CD4-positive, alpha-beta memory T cell (primary cell): Measurements from ENCODE around the gene ART3. TPM values are rescaled to one million over a fixed set of nuclear protein-coding genes. Genes with fewer than 3 reads are reported as not detected.

ENCODE experiments used
- CTCF ChIA-PET: fragments of 350-600 bp; sonication (Branson Sonifier 250); formaldehyde crosslinking; loops from one replicate; lab custom pipeline; 2021; ENCODE audit warnings: inconsistent platforms; ENCODE audit not compliant: partially characterized antibody; lab: Charles Lee
- POLR2A ChIA-PET: fragments of 350-600 bp; sonication (Branson Sonifier 250); formaldehyde crosslinking; loops from one replicate; lab custom pipeline; 2021; ENCODE audit not compliant: partially characterized antibody; lab: Charles Lee
- DNase-seq, 5 donors: peaks; one replicate each; pipeline versions ENCODE4 v3.0.0 to v3.0.0-alpha.2; 2020 to 2022; ENCODE audit warnings: mixed read lengths in 1 of 5
- H3K27ac ChIP-seq: one replicate; pipeline ENCODE4 v1.7.0; 2013; ENCODE audit warnings: low read depth, low read length
- H3K27me3 ChIP-seq: 2 replicates; pipeline ENCODE4 v1.7.0; 2013; ENCODE audit warnings: mild to moderate bottlenecking, low read length, moderate library complexity; ENCODE audit not compliant: insufficient read depth
- H3K36me3 ChIP-seq: 2 replicates; pipeline ENCODE4 v1.7.0; 2013; ENCODE audit warnings: mild to moderate bottlenecking, low read length, moderate library complexity; ENCODE audit not compliant: insufficient read depth
- H3K4me1 ChIP-seq: 2 replicates; pipeline ENCODE4 v1.7.0; 2013; ENCODE audit warnings: mild to moderate bottlenecking, low read length, moderate library complexity; ENCODE audit not compliant: insufficient read depth
- H3K4me3 ChIP-seq, 2 donors: one replicate each; pipeline ENCODE4 v1.7.0; 2013; ENCODE audit warnings: low read length in 2 of 2, mild to moderate bottlenecking in 1 of 2
- H3K9me3 ChIP-seq, 2 donors: one replicate each; pipeline ENCODE4 v1.7.0; 2013; ENCODE audit warnings: low read length in 2 of 2, control low read depth in 1 of 2; ENCODE audit not compliant: control insufficient read depth in 1 of 2
- H3K27ac Mint-ChIP-seq, 7 donors: one replicate each; pipeline ENCODE4 v1.8.0; 2020 to 2021; ENCODE audit warnings: mixed read lengths in 7 of 7, mild to moderate bottlenecking in 6 of 7, inconsistent platforms in 3 of 7, moderate library complexity in 3 of 7
- H3K27me3 Mint-ChIP-seq, 2 donors: one replicate each; pipeline ENCODE4 v1.8.0; 2020 to 2021; ENCODE audit warnings: mixed read lengths in 2 of 2
- H3K36me3 Mint-ChIP-seq, 2 donors: one replicate each; pipeline ENCODE4 v1.8.0; 2020 to 2021; ENCODE audit warnings: mixed read lengths in 2 of 2, inconsistent platforms in 1 of 2, mild to moderate bottlenecking in 1 of 2
- H3K4me1 Mint-ChIP-seq, 4 donors: one replicate each; pipeline ENCODE4 v1.8.0; 2020 to 2021; ENCODE audit warnings: mixed read lengths in 4 of 4, mild to moderate bottlenecking in 1 of 4
- H3K4me3 Mint-ChIP-seq, 8 donors: one replicate each; pipeline ENCODE4 v1.8.0; 2020 to 2021; ENCODE audit warnings: mixed read lengths in 8 of 8, mild to moderate bottlenecking in 7 of 8, moderate library complexity in 6 of 8, inconsistent platforms in 3 of 8
- H3K9me3 Mint-ChIP-seq, 8 donors: one replicate each; pipeline ENCODE4 v1.8.0; 2020 to 2021; ENCODE audit warnings: mixed read lengths in 8 of 8, mild to moderate bottlenecking in 5 of 8, inconsistent platforms in 3 of 8, moderate library complexity in 1 of 8
- intact Hi-C: fragments of 100-400 bp; cut with micrococcal nuclease; formaldehyde crosslinking; loops from one replicate; pipeline ENCODE4 v1.15.1; 2023
- polyA plus RNA-seq, 2 donors: library from polyadenylated mRNA; unstranded; fragments of 300-500 nt; fragmentation: Illumina TruSeq; gene quantifications; one replicate each; pipeline ENCODE4 v1.2.3, GENCODE V29; 2021
- total RNA-seq, 2 experiments: library from RNA; stranded (reverse); gene quantifications; one replicate each; pipeline ENCODE4 v1.2.3, GENCODE V29; 2021

ART3 gene
- total and polyA plus RNA-seq, 4 experiments from 2014 or later: not detected

DNA sequence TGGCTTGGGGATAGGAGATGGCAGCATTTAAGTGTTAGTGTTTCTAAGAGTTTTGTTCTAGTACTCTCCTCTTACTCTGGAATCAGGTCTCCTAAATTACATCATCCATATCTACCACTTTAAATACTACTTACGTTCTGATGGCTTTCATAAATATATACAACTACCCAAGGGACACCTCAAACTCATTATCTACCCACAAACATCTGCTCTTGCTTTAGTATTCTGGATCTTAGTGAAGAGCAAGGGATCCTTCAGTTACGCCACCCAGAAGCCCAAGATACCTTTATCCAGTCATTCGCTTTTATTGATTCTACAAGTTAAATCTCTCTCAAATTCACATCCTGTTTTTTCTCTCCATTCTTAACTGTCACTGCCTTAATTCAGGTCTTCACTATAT is 66.7 kb downstream of the ART3 start:
- ChIA-PET CTCF (no interaction called here), POLR2A (no interaction called here)
- peaks cover 25 to 48% (median 30%) of the 10 kb centered on the region in 4 donors for H3K4me1 Mint-ChIP-seq
- Histone ChIP-seq H3K27ac (no peak overlapping the region), H3K9me3 (no peaks in the 10 kb centered on the region), H3K4me3 (no peak overlapping the region), H3K36me3 (peaks cover 26% of the 10 kb centered on the region), H3K4me1 (peaks cover 11% of the 10 kb centered on the region), H3K27me3 (no peaks in the 10 kb centered on the region)
- H3K27me3 Mint-ChIP-seq: no peaks in the 10 kb centered on the region
- intact Hi-C loops: no loop called here
- no peak for DNase-seq
- no peak overlapping the region for H3K4me3 Mint-ChIP-seq
- no peaks in the 10 kb centered on the region for H3K9me3 Mint-ChIP-seq
- no peak overlapping the region for H3K27ac Mint-ChIP-seq
- peaks cover 46 to 59% of the 10 kb centered on the region in 2 donors for H3K36me3 Mint-ChIP-seq

DNA sequence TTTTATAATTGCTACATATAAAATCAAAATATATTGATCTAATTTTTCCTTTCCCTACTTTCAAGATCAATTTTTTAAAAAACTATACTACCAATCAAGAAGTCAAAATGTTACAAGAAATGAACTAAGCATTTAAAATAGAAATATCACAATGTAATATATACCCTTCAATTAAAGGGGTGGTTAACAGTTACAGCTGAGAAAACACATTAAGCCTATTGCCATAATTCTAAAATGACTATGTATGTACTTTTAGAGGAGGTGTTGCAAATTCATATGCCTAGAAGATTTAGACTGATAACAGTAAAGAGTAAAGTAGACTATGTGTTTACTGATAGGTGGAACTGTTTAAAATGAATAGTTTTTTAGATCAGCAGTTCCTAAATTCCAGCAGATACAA is 70.0 kb downstream of the ART3 start:
- H3K9me3 ChIP-seq: no peaks in the 10 kb centered on the region
- peak overlapping the region in 3 of 8 donors; percentile 7 to 54 (median 10) for H3K4me3 Mint-ChIP-seq
- H3K4me3 ChIP-seq: no peak overlapping the region
- H3K4me1 Mint-ChIP-seq: peaks cover 30 to 55% (median 43%) of the 10 kb centered on the region in 4 donors
- CTCF ChIA-PET: no interaction called here
- peaks cover 29 to 54% of the 10 kb centered on the region in 2 donors for H3K36me3 Mint-ChIP-seq
- H3K9me3 Mint-ChIP-seq: no peaks in the 10 kb centered on the region
- H3K4me1 ChIP-seq: peaks cover 33% of the 10 kb centered on the region
- no peak overlapping the region for H3K27ac ChIP-seq
- intact Hi-C loops: no loop called here
- H3K27ac Mint-ChIP-seq: peak overlapping the region in 1 of 7 donors; percentile 30
- H3K27me3 Mint-ChIP-seq: no peaks in the 10 kb centered on the region
- H3K36me3 ChIP-seq: peaks cover 9% of the 10 kb centered on the region
- POLR2A ChIA-PET: no interaction called here
- DNase-seq: no peak
- no peaks in the 10 kb centered on the region for H3K27me3 ChIP-seq

DNA sequence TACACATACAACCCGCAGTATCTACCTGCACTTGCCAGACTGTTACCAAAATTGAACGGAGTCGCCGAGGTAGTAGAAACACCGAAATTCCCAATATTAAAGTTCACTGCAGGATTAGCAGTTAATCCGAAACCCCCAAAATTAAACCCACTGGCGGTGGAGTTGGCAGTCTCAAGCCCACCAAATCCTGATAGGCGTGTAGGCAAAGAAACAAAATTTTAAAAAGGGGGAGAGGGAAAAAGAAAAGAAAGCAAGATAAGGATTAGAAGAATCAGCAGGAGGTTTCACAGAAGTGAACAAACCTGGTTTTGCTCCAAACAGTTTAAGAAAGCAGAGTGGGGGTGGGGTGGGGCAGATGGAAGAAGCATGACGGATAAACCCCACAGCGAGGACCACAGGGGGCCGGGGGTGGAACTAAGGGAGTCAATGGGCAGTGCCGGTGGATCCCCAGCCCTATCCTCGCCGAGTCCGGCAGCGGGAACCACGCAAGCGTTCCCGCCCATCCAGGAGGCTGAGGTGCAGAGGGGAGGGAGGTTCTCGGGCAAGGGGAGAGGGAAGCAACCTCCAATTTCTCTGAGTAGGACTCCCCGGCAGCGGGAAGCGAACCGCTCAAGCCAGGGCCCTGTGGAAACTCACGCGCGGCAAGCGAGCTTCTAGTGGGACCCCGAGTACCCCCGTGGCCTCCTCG is 73.1 kb downstream of the ART3 start:
- no peaks in the 10 kb centered on the region for H3K27me3 Mint-ChIP-seq
- H3K4me3 Mint-ChIP-seq: peak overlapping the region; percentile 92 to 100 (median 98)
- peak overlapping the region; percentile 84 to 100 (median 98) for H3K27ac Mint-ChIP-seq
- peak in 1 of 5 donors; percentile 64 for DNase-seq
- Histone ChIP-seq H3K4me1 (peaks cover 34% of the 10 kb centered on the region), H3K9me3 (no peaks in the 10 kb centered on the region), H3K4me3 (peak overlapping the region; percentile 54 to 88), H3K36me3 (no peaks in the 10 kb centered on the region), H3K27ac (peak overlapping the region; percentile 88), H3K27me3 (no peaks in the 10 kb centered on the region)
- CTCF ChIA-PET: interaction anchor here (2.6 to 2.8 kb wide), 2 partner anchors 32 to 156 kb away, joined by 11 to 15 read pairs; partner anchors contain the start of gene SDAD1
- intact Hi-C loops: loop anchor here (1.0 to 5.0 kb wide), 8 partner anchors 33 to 1715 kb away; partner anchors contain the start of genes MRPL1, RCHY1, SDAD1 and THAP6
- H3K4me1 Mint-ChIP-seq: peaks cover 22 to 49% (median 34%) of the 10 kb centered on the region in 4 donors
- peaks cover 11 to 27% of the 10 kb centered on the region in 2 donors for H3K36me3 Mint-ChIP-seq
- H3K9me3 Mint-ChIP-seq: no peaks in the 10 kb centered on the region
- POLR2A ChIA-PET: interaction anchor here (1.3 to 2.4 kb wide), 5 partner anchors 32 to 1715 kb away, joined by 3 to 13 read pairs (median 7); partner anchors contain the start of genes MRPL1, NAAA, RCHY1 and SDAD1

DNA sequence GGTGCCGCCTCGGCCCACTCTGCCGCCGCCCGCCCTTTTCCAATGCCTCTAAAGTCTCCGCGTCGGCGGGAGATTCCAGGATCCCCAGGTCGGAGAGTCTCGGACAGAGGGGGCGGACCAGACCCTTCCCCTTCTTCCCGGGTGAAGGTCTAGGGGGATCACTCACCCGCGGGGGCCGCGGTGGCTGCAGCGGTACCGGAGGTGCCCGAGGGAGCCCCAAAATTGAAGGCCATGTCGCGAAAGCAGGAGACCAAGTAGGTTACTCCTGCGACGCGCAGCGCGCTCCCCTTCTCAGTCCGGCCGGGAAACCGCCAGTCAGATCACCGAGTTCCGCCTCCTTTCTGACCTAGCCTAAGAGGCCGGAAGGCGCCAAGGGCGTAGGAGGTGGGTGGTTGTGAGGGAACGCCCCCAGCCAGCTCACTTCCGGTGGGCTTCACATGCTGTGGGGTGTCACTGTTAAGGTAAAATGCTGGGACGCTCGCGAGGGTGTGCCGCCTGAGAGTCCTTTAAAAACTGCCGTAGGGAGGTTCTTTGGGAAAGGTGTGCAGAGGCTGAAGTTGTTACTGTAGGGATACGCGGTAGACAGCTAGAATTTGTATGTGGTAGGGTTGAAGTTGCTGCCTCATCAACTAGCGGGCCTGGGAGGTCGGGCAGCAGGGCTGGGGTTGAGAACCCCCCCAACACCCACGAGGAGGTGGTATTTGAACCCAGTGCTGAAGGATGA is 73.8 kb downstream of the ART3 start, which contains the start of gene NUP54:
Gene NUP54, minus strand, starts transcription at position 256 of the 724 bp plus-strand sequence. Its CDS starts 23 bp downstream, at position 233.
- Mint-ChIP-seq H3K27me3 (no peaks in the 10 kb centered on the region), H3K27ac (peak within 1 kb of the TSS; percentile 84 to 100 (median 98)), H3K9me3 (peaks cover 0 to 2% (median 0%) of the 10 kb centered on the region in 8 donors), H3K4me1 (peaks cover 21 to 46% (median 34%) of the 10 kb centered on the region in 4 donors), H3K36me3 (peaks cover 6 to 21% of the 10 kb centered on the region in 2 donors), H3K4me3 (peak within 1 kb of the TSS; percentile 92 to 100 (median 98))
- Histone ChIP-seq H3K36me3 (no peaks in the 10 kb centered on the region), H3K27ac (peak within 1 kb of the TSS; percentile 88), H3K9me3 (no peaks in the 10 kb centered on the region), H3K4me3 (peak within 1 kb of the TSS; percentile 54 to 88), H3K4me1 (peaks cover 34% of the 10 kb centered on the region), H3K27me3 (no peaks in the 10 kb centered on the region)
- peak; percentile 92 to 94 (median 93) for DNase-seq
- intact Hi-C loops: loop anchor here (1.0 to 5.0 kb wide), 8 partner anchors 32 to 1714 kb away; partner anchors contain the start of genes MRPL1, RCHY1, SDAD1 and THAP6
- POLR2A ChIA-PET: interaction anchor here (0.6 to 2.4 kb wide), 11 partner anchors 31 to 1714 kb away, joined by 3 to 13 read pairs (median 4); partner anchors contain the start of genes MRPL1, NAAA, RCHY1 and SCARB2
- CTCF ChIA-PET: interaction anchor here (0.6 to 2.8 kb wide), 3 partner anchors 25 to 157 kb away, joined by 3 to 15 read pairs (median 11); partner anchors contain the start of gene SDAD1

DNA sequence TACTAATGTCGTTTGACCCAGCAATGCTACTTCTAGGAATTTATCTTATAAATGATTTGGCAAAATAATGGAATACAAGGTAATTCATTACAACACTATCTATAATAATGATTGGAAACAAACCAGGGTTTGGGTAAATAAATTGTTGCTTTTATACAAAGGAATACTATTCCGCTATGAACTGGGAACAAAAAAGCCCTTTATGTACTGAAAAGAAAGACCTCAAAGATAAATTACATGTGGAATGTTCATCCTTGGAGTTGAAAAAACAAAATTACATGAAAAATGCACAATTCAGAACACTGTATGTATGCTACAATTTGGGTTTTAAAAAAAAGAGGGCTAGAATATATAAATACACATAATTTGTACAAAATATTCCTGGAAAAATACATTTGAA is 78.8 kb downstream of the ART3 start:
- Histone ChIP-seq H3K27ac (no peak overlapping the region), H3K27me3 (no peaks in the 10 kb centered on the region), H3K9me3 (no peaks in the 10 kb centered on the region), H3K36me3 (no peaks in the 10 kb centered on the region), H3K4me1 (peaks cover 10% of the 10 kb centered on the region), H3K4me3 (no peak overlapping the region)
- intact Hi-C loops: no loop called here
- Mint-ChIP-seq H3K36me3 (peaks cover 3 to 4% of the 10 kb centered on the region in 2 donors), H3K9me3 (peaks cover 0 to 19% (median 6%) of the 10 kb centered on the region in 8 donors), H3K27ac (no peak overlapping the region), H3K27me3 (no peaks in the 10 kb centered on the region), H3K4me3 (no peak overlapping the region), H3K4me1 (peaks cover 6 to 14% (median 11%) of the 10 kb centered on the region in 4 donors)
- ChIA-PET CTCF (no interaction called here), POLR2A (no interaction called here)
- no peak for DNase-seq

DNA sequence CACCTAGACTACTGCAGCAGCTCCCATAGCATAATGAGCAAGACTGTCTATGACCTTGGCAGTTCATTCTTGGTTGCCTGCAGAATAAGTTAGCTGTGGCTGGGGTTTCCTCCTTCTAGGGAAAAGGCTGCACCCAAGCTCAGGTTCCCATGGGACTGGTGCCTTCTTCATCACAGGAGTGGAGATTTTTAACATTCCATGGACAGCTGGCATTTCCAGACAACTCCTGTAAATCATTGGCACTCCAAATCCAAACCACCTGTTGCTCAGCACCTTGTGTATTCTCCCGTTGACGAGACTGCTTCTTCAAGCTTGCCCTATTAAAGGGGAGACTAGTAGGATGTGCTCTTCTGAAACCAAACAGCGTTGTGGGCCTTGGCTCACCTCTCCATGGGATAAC is 81.5 kb downstream of the ART3 start:
- Histone ChIP-seq H3K4me3 (no peak overlapping the region), H3K9me3 (no peaks in the 10 kb centered on the region), H3K27ac (no peak overlapping the region), H3K36me3 (peaks cover 3% of the 10 kb centered on the region), H3K4me1 (no peaks in the 10 kb centered on the region), H3K27me3 (no peaks in the 10 kb centered on the region)
- ChIA-PET POLR2A (no interaction called here), CTCF (interaction anchor here (1.5 kb wide), 2 partner anchors 10 to 24 kb away, joined by 3 to 6 read pairs; no protein-coding TSS in a partner anchor)
- DNase-seq: no peak
- H3K4me1 Mint-ChIP-seq: no peaks in the 10 kb centered on the region
- H3K27me3 Mint-ChIP-seq: no peaks in the 10 kb centered on the region
- no peak overlapping the region for H3K4me3 Mint-ChIP-seq
- intact Hi-C loops: no loop called here
- H3K27ac Mint-ChIP-seq: no peak overlapping the region
- peaks cover 10 to 15% of the 10 kb centered on the region in 2 donors for H3K36me3 Mint-ChIP-seq
- peaks cover 0 to 19% (median 6%) of the 10 kb centered on the region in 8 donors for H3K9me3 Mint-ChIP-seq
